NB4 (cell line): Measurements from ENCODE around the gene MED22.

Experiments
- MAX ChIP-seq: IDR thresholded peaks from 2 replicates; pipeline ENCODE4 v1.6.1; 2011; ENCODE audit warnings: low read depth, low read length
- POLR2A ChIP-seq: IDR thresholded peaks from 2 replicates; pipeline ENCODE4 v1.6.1; 2011; ENCODE audit warnings: mild to moderate bottlenecking; ENCODE audit not compliant: insufficient read length; ENCODE audit errors: extremely low read depth
- TF ChIP-seq, protein P1 (sequence below): IDR thresholded peaks from one replicate; pipeline ENCODE4 v1.5.1; 2012; ENCODE audit warnings: low read depth, low read length

DNA sequence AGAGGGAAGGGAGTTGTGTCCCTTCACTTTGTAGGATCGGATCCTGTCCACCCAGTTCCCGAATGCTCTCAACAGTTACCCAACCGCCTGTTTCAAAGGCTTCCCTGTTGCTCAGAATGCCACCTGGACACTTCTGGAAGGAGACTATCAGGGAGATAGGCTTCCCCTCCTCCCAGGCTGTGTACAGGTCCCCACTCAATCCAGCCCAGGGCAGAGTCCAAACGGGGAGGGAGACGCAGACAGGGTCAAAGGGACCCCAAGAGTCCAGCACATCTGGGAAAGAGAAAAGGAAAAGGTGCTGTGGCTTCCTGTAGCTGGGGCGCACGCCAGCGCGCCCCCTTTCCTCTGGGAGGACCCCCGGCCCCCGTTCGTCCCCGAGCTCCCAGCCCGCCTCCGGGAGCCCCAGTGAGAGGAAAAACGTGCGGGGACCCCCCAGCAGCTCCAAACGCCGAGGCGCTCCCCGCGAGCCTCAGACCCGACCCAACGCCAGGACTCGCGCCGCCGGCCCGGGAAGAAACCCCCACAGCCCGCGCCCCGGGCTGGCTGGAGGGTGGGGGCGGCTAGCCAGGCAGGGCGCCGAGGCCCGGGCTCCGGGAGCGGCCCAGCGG lies 27.3 kb upstream of the MED22 start:
- TF ChIP-seq, protein P1, sequence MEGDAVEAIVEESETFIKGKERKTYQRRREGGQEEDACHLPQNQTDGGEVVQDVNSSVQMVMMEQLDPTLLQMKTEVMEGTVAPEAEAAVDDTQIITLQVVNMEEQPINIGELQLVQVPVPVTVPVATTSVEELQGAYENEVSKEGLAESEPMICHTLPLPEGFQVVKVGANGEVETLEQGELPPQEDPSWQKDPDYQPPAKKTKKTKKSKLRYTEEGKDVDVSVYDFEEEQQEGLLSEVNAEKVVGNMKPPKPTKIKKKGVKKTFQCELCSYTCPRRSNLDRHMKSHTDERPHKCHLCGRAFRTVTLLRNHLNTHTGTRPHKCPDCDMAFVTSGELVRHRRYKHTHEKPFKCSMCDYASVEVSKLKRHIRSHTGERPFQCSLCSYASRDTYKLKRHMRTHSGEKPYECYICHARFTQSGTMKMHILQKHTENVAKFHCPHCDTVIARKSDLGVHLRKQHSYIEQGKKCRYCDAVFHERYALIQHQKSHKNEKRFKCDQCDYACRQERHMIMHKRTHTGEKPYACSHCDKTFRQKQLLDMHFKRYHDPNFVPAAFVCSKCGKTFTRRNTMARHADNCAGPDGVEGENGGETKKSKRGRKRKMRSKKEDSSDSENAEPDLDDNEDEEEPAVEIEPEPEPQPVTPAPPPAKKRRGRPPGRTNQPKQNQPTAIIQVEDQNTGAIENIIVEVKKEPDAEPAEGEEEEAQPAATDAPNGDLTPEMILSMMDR, result no peak
- TF ChIP-seq POLR2A (no peak), MAX (0 out of 2 replicates have a peak, but pooled peaks have one; percentile 8)
